OCI-LY7 (cell line): ENCODE measurements around the gene TJP2.

ENCODE experiments used
- CTCF ChIP-seq: fragments of 200-600 bp; sonication (generic); conservative IDR thresholded peaks from 2 replicates; pipeline ENCODE4 v1.5.1; 2014; ENCODE audit warnings: mild to moderate bottlenecking, antibody characterized with exemption, low read length, moderate library complexity, mixed read lengths
- EZH2phosphoT487 ChIP-seq: fragments of 200-600 bp; sonication (generic); IDR thresholded peaks from 2 replicates; pipeline ENCODE4 v1.6.1; 2018; ENCODE audit warnings: low read depth, borderline replicate concordance, mild to moderate bottlenecking, mixed run types, antibody characterized with exemption, low read length, moderate library complexity, mixed read lengths

- TF ChIP-seq CTCF = no peak
- no peak for TF ChIP-seq EZH2phosphoT487
These were observed 84.5 kb downstream of the TJP2 start for GRCh38 chr9:69258551-69258950.
